IMR-90 (cell line): ENCODE measurements around the gene DDX21. TPM values are rescaled to one million over a fixed set of nuclear protein-coding genes. Genes with fewer than 3 reads are reported as not detected.

Experiments used
- ATAC-seq: fragments of 200-7000 bp; cut with Tn5 transposase; 2 replicates; pipeline ENCODE4 v1.9.1; 2020; ENCODE audit warnings: low read depth, mild to moderate bottlenecking, moderate library complexity
- BruUV-seq: library from RNA; stranded (reverse); fragments of 400-500 nt; replicated peaks from 2 replicates; lab custom pipeline; 2021; lab: Mats Ljungman, UMichigan
- CTCF ChIA-PET: fragments of 300-600 bp; formaldehyde crosslinking; extraction: SDS; loops from one replicate; lab custom pipeline; 2021; ENCODE audit warnings: antibody characterized with exemption; lab: Yijun Ruan, JAX
- POLR2A ChIA-PET: fragments of 300-600 bp; sonication (Branson Sonifier 250); formaldehyde crosslinking; loops from one replicate; lab custom pipeline; 2022; ENCODE audit warnings: antibody characterized with exemption; ENCODE audit not compliant: unreplicated experiment; lab: Charles Lee
- DNase-seq: peaks from one replicate; pipeline ENCODE4 v3.0.0; 2013
- H2AFZ ChIP-seq: replicated peaks from 2 replicates; pipeline ENCODE3; 2013; ENCODE audit warnings: low read length, mild to moderate bottlenecking; ENCODE audit not compliant: poor library complexity
- H2AK5ac ChIP-seq: 2 replicates; pipeline ENCODE4 v1.6.1; 2013; ENCODE audit warnings: low read depth, low read length, inconsistent platforms
- H2AK9ac ChIP-seq: replicated peaks from 2 replicates; pipeline ENCODE3; 2013; ENCODE audit warnings: mild to moderate bottlenecking, low read depth, low read length, moderate library complexity; ENCODE audit not compliant: poor library complexity
- H2BK120ac ChIP-seq: 2 replicates; pipeline ENCODE4 v1.6.1; 2013; ENCODE audit warnings: low read depth, low read length, inconsistent platforms
- H2BK15ac ChIP-seq: 3 replicates; pipeline ENCODE4 v1.6.1; 2013; ENCODE audit warnings: low read depth, low read length, inconsistent platforms
- H2BK20ac ChIP-seq: 2 replicates; pipeline ENCODE4 v1.6.1; 2013; ENCODE audit warnings: low read depth, mild to moderate bottlenecking, inconsistent platforms, low read length, moderate library complexity
- H2BK5ac ChIP-seq: 2 replicates; pipeline ENCODE4 v1.6.1; 2013; ENCODE audit warnings: mild to moderate bottlenecking, low read depth, low read length, inconsistent platforms; ENCODE audit not compliant: poor library complexity, severe bottlenecking
- H3K14ac ChIP-seq: replicated peaks from 2 replicates; pipeline ENCODE4 v1.6.1; 2013; ENCODE audit warnings: low read depth, low read length, inconsistent platforms
- H3K18ac ChIP-seq: 2 replicates; pipeline ENCODE4 v1.6.1; 2013; ENCODE audit warnings: low read depth, low read length, control low read depth
- H3K23ac ChIP-seq: 2 replicates; pipeline ENCODE4 v1.6.1; 2013; ENCODE audit warnings: low read depth, low read length, inconsistent platforms
- H3K27ac ChIP-seq: 2 replicates; pipeline ENCODE4 v1.5.1; 2013; ENCODE audit warnings: mild to moderate bottlenecking, control low read depth, low read length; ENCODE audit not compliant: insufficient read depth
- H3K27me3 ChIP-seq: 2 replicates; pipeline ENCODE4 v1.6.1; 2013; ENCODE audit warnings: low read length; ENCODE audit not compliant: control insufficient read depth, insufficient read depth
- H3K36me3 ChIP-seq: 2 replicates; pipeline ENCODE4 v1.6.1; 2013; ENCODE audit warnings: low read length, mixed read lengths; ENCODE audit not compliant: control insufficient read depth, insufficient read depth
- H3K4ac ChIP-seq: 2 replicates; pipeline ENCODE4 v1.6.1; 2013; ENCODE audit warnings: low read depth, low read length, inconsistent platforms
- H3K4me1 ChIP-seq: 2 replicates; pipeline ENCODE4 v1.6.1; 2013; ENCODE audit warnings: low read length, mixed read lengths; ENCODE audit not compliant: control insufficient read depth, insufficient read depth
- H3K4me2 ChIP-seq: 2 replicates; pipeline ENCODE4 v1.6.1; 2013; ENCODE audit warnings: low read depth, mild to moderate bottlenecking, control low read depth, low read length, moderate library complexity
- H3K4me3 ChIP-seq: 2 replicates; pipeline ENCODE4 v1.5.1; 2013; ENCODE audit warnings: low read depth, mild to moderate bottlenecking, control low read depth, low read length, moderate library complexity; ENCODE audit not compliant: insufficient read depth
- H3K56ac ChIP-seq: 2 replicates; pipeline ENCODE4 v1.6.1; 2013; ENCODE audit warnings: low read length, inconsistent platforms; ENCODE audit not compliant: insufficient read depth; ENCODE audit errors: extremely low read depth
- H3K79me1 ChIP-seq, 2 experiments: 2 replicates each; pipeline ENCODE4 v1.6.1; 2013; ENCODE audit warnings: low read length in 2 of 2, inconsistent platforms in 1 of 2, low read depth in 1 of 2
- H3K9ac ChIP-seq: 2 replicates; pipeline ENCODE4 v1.6.1; 2013; ENCODE audit warnings: low read depth, low read length, control low read depth
- H3K9me1 ChIP-seq: 2 replicates; pipeline ENCODE4 v1.6.1; 2013; ENCODE audit warnings: low read length, inconsistent platforms; ENCODE audit not compliant: insufficient read depth
- H3K9me3 ChIP-seq: 2 replicates; pipeline ENCODE4 v1.6.1; 2013; ENCODE audit warnings: low read length; ENCODE audit not compliant: control insufficient read depth, insufficient read depth
- H4K20me1 ChIP-seq: 2 replicates; pipeline ENCODE4 v1.6.1; 2013; ENCODE audit warnings: low read length, inconsistent platforms; ENCODE audit not compliant: insufficient read depth
- H4K5ac ChIP-seq: 2 replicates; pipeline ENCODE4 v1.6.1; 2013; ENCODE audit warnings: mild to moderate bottlenecking, low read depth, low read length, control low read depth
- H4K8ac ChIP-seq, 2 experiments: 2 replicates each; pipeline ENCODE4 v1.6.1; 2013; ENCODE audit warnings: low read depth in 2 of 2, low read length in 2 of 2, control low read depth in 1 of 2, inconsistent platforms in 1 of 2
- H4K91ac ChIP-seq: 2 replicates; pipeline ENCODE4 v1.6.1; 2013; ENCODE audit warnings: low read depth, low read length, inconsistent platforms; ENCODE audit not compliant: insufficient read depth
- CHD1 ChIP-seq: IDR thresholded peaks from 2 replicates; pipeline ENCODE4 v1.6.1; 2012; ENCODE audit warnings: low read depth, low read length, improper control_type of control experiment
- CTCF ChIP-seq: conservative IDR thresholded peaks from 2 replicates; pipeline ENCODE4 v1.5.1; 2012; ENCODE audit warnings: mild to moderate bottlenecking, low read depth, low read length, improper control_type of control experiment
- ELK1 ChIP-seq: fragments of 150-350 bp; IDR thresholded peaks from 2 replicates; pipeline ENCODE4 v1.6.1; 2016; ENCODE audit warnings: low read depth, mild to moderate bottlenecking, low read length, moderate library complexity, borderline replicate concordance
- FOS ChIP-seq: fragments of 150-350 bp; IDR thresholded peaks from 2 replicates; pipeline ENCODE4 v1.6.1; 2016; ENCODE audit warnings: low read depth, low read length
- MAFK ChIP-seq: IDR thresholded peaks from 2 replicates; pipeline ENCODE4 v1.6.1; 2012; ENCODE audit warnings: low read depth, low read length, improper control_type of control experiment
- NFE2L2 ChIP-seq: fragments of 150-350 bp; IDR thresholded peaks from 2 replicates; pipeline ENCODE4 v1.6.1; 2016; ENCODE audit warnings: low read depth, mild to moderate bottlenecking, low read length
- RFX5 ChIP-seq: IDR thresholded peaks from 2 replicates; pipeline ENCODE4 v1.8.0; 2012; ENCODE audit warnings: low read depth, mild to moderate bottlenecking, low read length, moderate library complexity
- SMC3 ChIP-seq: fragments of 150-350 bp; IDR thresholded peaks from 2 replicates; pipeline ENCODE4 v1.6.1; 2016; ENCODE audit warnings: low read depth, mild to moderate bottlenecking, antibody characterized with exemption, low read length, moderate library complexity
- WGBS, 2 experiments: methylation state at CpG; one replicate each; pipeline versions ENCODE4 v1.1.5 to v1.1.7; 2013; ENCODE audit warnings: missing lambda C conversion rate in 2 of 2; ENCODE audit not compliant: insufficient read length in 1 of 2; ENCODE audit errors: extremely low coverage in 2 of 2; 5-methylcytosine and 5-hydroxymethylcytosine counted together
- dilution Hi-C: fragments of 300-500 bp; cut with HindIII; formaldehyde crosslinking; loops from one replicate; pipeline ENCODE4 v1.14.3; 2018; ENCODE audit warnings: low sequenced_read_pairs; ENCODE audit not compliant: unreplicated experiment
- in situ Hi-C: fragments of 300-500 bp; cut with MboI; formaldehyde crosslinking; loops from 3 replicates; pipeline ENCODE4 v1.14.3; 2019; ENCODE audit warnings: low sequenced_read_pairs, inconsistent platforms, mixed read lengths
- intact Hi-C: fragments of 100-400 bp; cut with micrococcal nuclease; formaldehyde crosslinking; loops from 2 replicates; pipeline ENCODE4 v1.10.0; 2022
- polyA plus RNA-seq, 3 experiments: library from polyadenylated mRNA; depleted of rRNA; stranded (reverse); fragments of >200 nt; gene quantifications; 2 replicates each; pipeline ENCODE4 v1.2.3, GENCODE V29; 2012; ENCODE audit warnings: low replicate concordance in 1 of 3
- total RNA-seq: library from RNA; depleted of rRNA; stranded (reverse); fragments of >200 nt; gene quantifications from 2 replicates; pipeline ENCODE4 v1.2.3, GENCODE V29; 2012

Gene DDX21
- total and polyA plus RNA-seq, 2 of the 4 experiments (the other 2 are of a cell fraction) = 43.2 to 73.7 TPM

GRCh38 chr10:68938117-68938516, 17.9 kb upstream of the DDX21 start:
- Histone ChIP-seq H2BK120ac (no peak overlapping the region), H3K23ac (no peak overlapping the region), H3K27ac (no peak overlapping the region), H3K9me3 (no peaks in the 10 kb centered on the region), H2AK9ac (no peak overlapping the region), H3K27me3 (no peaks in the 10 kb centered on the region), H2BK5ac (no peak overlapping the region), H4K8ac (no peak overlapping the region), H3K56ac (no peak overlapping the region), H3K36me3 (peaks cover 18% of the 10 kb centered on the region), H3K4me1 (no peaks in the 10 kb centered on the region), H4K20me1 (no peaks in the 10 kb centered on the region), H4K91ac (no peak overlapping the region), H3K4me2 (no peak overlapping the region), H3K18ac (no peak overlapping the region), H3K4ac (no peak overlapping the region), H3K9me1 (no peaks in the 10 kb centered on the region; the same call in 1 of the 2 replicates), H2BK15ac (no peak overlapping the region), H2BK20ac (no peak overlapping the region), H2AFZ (no peak overlapping the region), H3K4me3 (no peak overlapping the region), H3K14ac (no peak overlapping the region), H2AK5ac (no peak overlapping the region), H3K79me1 (peaks cover 0 to 14% of the 10 kb centered on the region in 2 experiments; a peak in 2 of 4 replicates), H4K5ac (no peak overlapping the region), H3K9ac (no peak overlapping the region)
- ChIA-PET CTCF (no interaction called here), POLR2A (no interaction called here)
- in situ Hi-C loops (no loop called here), intact Hi-C loops (no loop called here), dilution Hi-C loops (no loop called here)
- TF ChIP-seq CHD1 (no peak), NFE2L2 (no peak), ELK1 (no peak), FOS (no peak), MAFK (no peak), RFX5 (no peak), SMC3 (no peak), CTCF (no peak)
- DNase-seq (peak; percentile 5), ATAC-seq (no peak)
- WGBS, 2 experiments = no CpG with 5 or more reads among the region's 2 CpGs
- BruUV-seq = no TSS peak
